HEK293 (cell line): ENCODE measurements around the gene PERM1.

Source experiments
- CTCF ChIA-PET: fragments of 350-600 bp; formaldehyde crosslinking; extraction: SDS; loops from one replicate; lab custom pipeline; 2021; ENCODE audit warnings: antibody characterized with exemption; lab: Yijun Ruan, JAX
- POLR2A ChIA-PET: fragments of 300-600 bp; formaldehyde crosslinking; extraction: SDS; loops from one replicate; lab custom pipeline; 2020; ENCODE audit warnings: antibody characterized with exemption, inconsistent platforms; lab: Yijun Ruan, JAX
- H3K27ac ChIP-seq: fragments of 200-500 bp; sonication (Bioruptor generic); 2 replicates; pipeline ENCODE4 v1.5.1; 2014; ENCODE audit warnings: low read depth, low read length, control low read depth, inconsistent platforms; ENCODE audit errors: extremely low read depth
- H3K36me3 ChIP-seq, 2 experiments: fragments of 200-500 bp in 1 of 2; sonication (Bioruptor generic) in 1 of 2; 1 replicate in 1 of 2; 2 replicates in 1 of 2; pipeline ENCODE4 v1.5.1; 2014 to 2017; ENCODE audit warnings: inconsistent platforms in 2 of 2, low read length in 2 of 2; ENCODE audit not compliant: control insufficient read depth in 2 of 2, insufficient read depth in 1 of 2
- H3K4me1 ChIP-seq: fragments of 200-500 bp; sonication (Bioruptor generic); 2 replicates; pipeline ENCODE4 v1.5.1; 2014; ENCODE audit warnings: mild to moderate bottlenecking, low read length, inconsistent platforms; ENCODE audit not compliant: control insufficient read depth, insufficient read depth
- H3K4me3 ChIP-seq: 2 replicates; pipeline ENCODE4 v1.5.1; 2011; ENCODE audit warnings: low read depth, mild to moderate bottlenecking, control low read depth, low read length, moderate library complexity
- H3K9me3 ChIP-seq: fragments of 200-500 bp; sonication (Bioruptor generic); 2 replicates; pipeline ENCODE4 v1.5.1; 2014; ENCODE audit warnings: low read depth, low read length, inconsistent platforms; ENCODE audit not compliant: control insufficient read depth, insufficient read depth
- HOXA7 ChIP-seq: sonication (generic); formaldehyde crosslinking; IDR thresholded peaks from 2 replicates; pipeline ENCODE4 v1.8.1; 2022; ENCODE audit warnings: missing genetic modification reagents, borderline replicate concordance
- ZFHX2 ChIP-seq: fragments of 450-650 bp; formaldehyde crosslinking; conservative IDR thresholded peaks from 2 replicates; pipeline ENCODE4 v1.5.1; 2016; ENCODE audit warnings: missing biosample characterization, missing genetic modification characterization
- ZNF155 ChIP-seq: fragments of 450-650 bp; formaldehyde crosslinking; IDR thresholded peaks from 2 replicates; pipeline ENCODE4 v1.5.1; 2016; ENCODE audit warnings: missing biosample characterization, missing genetic modification characterization
- ZNF335 ChIP-seq: fragments of 450-650 bp; formaldehyde crosslinking; conservative IDR thresholded peaks from 2 replicates; pipeline ENCODE4 v1.5.1; 2016; ENCODE audit warnings: missing biosample characterization, missing genetic modification characterization
- ZNF394 ChIP-seq: fragments of 450-650 bp; formaldehyde crosslinking; IDR thresholded peaks from 2 replicates; pipeline ENCODE4 v1.5.1; 2016; ENCODE audit warnings: missing biosample characterization, missing genetic modification characterization, mild to moderate bottlenecking, moderate library complexity, borderline replicate concordance
- ZNF423 ChIP-seq: fragments of 450-650 bp; formaldehyde crosslinking; IDR thresholded peaks from 2 replicates; pipeline ENCODE4 v1.5.1; 2016; ENCODE audit warnings: missing biosample characterization, missing genetic modification characterization
- ZNF426 ChIP-seq: fragments of 450-650 bp; formaldehyde crosslinking; IDR thresholded peaks from 2 replicates; pipeline ENCODE4 v1.5.1; 2017; ENCODE audit warnings: missing biosample characterization, missing genetic modification characterization, mild to moderate bottlenecking, inconsistent platforms, moderate library complexity
- ZNF529 ChIP-seq: fragments of 450-650 bp; formaldehyde crosslinking; IDR thresholded peaks from 2 replicates; pipeline ENCODE4 v1.5.1; 2017; ENCODE audit warnings: missing genetic modification characterization, missing biosample characterization; ENCODE audit not compliant: insufficient replicate concordance
- ZNF621 ChIP-seq: fragments of 450-650 bp; formaldehyde crosslinking; IDR thresholded peaks from 2 replicates; pipeline ENCODE4 v1.5.1; 2017; ENCODE audit warnings: missing biosample characterization, missing genetic modification characterization
- ZNF830 ChIP-seq: fragments of 450-650 bp; IDR thresholded peaks from 2 replicates; pipeline ENCODE4 v1.5.0; 2018; ENCODE audit warnings: missing biosample characterization, missing genetic modification characterization, low read depth, mild to moderate bottlenecking, moderate library complexity
- TF ChIP-seq, protein P1 (sequence below): fragments of 450-650 bp; formaldehyde crosslinking; IDR thresholded peaks from 2 replicates; pipeline ENCODE4 v1.5.1; 2017; ENCODE audit warnings: missing biosample characterization, missing genetic modification characterization
- TF ChIP-seq, protein P2 (sequence below): fragments of 450-650 bp; formaldehyde crosslinking; optimal IDR thresholded peaks from 2 replicates; pipeline ENCODE3; 2016; ENCODE audit warnings: missing biosample characterization, mild to moderate bottlenecking, missing genetic modification characterization
- TF ChIP-seq, protein P3 (sequence below): fragments of 450-650 bp; formaldehyde crosslinking; IDR thresholded peaks from 2 replicates; pipeline ENCODE4 v1.5.1; 2016; ENCODE audit warnings: missing biosample characterization, missing genetic modification characterization
- TF ChIP-seq, protein P4 (sequence below): fragments of 450-650 bp; formaldehyde crosslinking; IDR thresholded peaks from 2 replicates; pipeline ENCODE4 v1.5.1; 2016; ENCODE audit warnings: missing biosample characterization, missing genetic modification characterization

Gene PERM1

DNA sequence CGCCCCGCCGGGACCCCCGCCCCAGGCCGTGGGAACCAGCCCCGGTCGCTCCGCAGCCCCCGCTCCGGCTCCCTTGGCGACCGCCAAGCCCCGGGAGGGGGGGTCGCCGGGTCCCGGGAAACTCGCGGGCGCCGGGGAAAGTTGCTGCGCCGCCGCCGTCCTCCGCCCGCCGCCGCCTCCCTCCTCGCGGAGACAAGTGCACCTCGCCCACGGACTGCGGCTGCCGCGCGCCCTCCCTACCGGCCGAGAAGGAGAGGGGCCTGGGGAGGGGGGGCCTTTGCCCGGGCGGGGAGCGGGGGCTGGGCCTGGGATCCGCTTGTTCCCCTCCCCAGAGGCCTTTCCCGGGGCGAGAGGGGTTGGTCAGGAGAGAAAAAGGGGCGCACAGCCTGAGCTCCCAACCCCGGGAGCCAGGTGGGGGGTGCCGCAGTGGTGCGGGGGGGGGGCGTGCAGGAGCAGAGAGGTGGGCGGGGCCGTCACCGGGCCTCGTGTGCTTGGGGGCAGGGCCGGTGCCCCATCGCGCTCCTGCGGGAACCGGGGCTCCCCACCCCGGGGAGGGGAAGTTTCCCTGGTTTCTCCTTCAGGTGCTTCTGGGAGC is 38.6 kb upstream of the PERM1 start:
- Histone ChIP-seq H3K36me3 (peaks cover 0 to 32% of the 10 kb centered on the region in 2 experiments; a peak in 1 of 3 replicates), H3K4me3 (peak overlapping the region; percentile 71), H3K27ac (peak overlapping the region; percentile 80; the same call in 1 of the 2 replicates), H3K9me3 (no peaks in the 10 kb centered on the region), H3K4me1 (peaks cover 3% of the 10 kb centered on the region; the same call in 1 of the 2 replicates)
- TF ChIP-seq ZNF155 (tag by site-specific recombination), result no peak
- TF ChIP-seq, protein P1, sequence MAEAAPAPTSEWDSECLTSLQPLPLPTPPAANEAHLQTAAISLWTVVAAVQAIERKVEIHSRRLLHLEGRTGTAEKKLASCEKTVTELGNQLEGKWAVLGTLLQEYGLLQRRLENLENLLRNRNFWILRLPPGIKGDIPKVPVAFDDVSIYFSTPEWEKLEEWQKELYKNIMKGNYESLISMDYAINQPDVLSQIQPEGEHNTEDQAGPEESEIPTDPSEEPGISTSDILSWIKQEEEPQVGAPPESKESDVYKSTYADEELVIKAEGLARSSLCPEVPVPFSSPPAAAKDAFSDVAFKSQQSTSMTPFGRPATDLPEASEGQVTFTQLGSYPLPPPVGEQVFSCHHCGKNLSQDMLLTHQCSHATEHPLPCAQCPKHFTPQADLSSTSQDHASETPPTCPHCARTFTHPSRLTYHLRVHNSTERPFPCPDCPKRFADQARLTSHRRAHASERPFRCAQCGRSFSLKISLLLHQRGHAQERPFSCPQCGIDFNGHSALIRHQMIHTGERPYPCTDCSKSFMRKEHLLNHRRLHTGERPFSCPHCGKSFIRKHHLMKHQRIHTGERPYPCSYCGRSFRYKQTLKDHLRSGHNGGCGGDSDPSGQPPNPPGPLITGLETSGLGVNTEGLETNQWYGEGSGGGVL (tag by site-specific recombination), result peak; percentile 30; the same call in 1 of the 2 replicates
- no peak for TF ChIP-seq ZNF335 (tag by site-specific recombination)
- no peak for TF ChIP-seq ZNF621 (tag by site-specific recombination)
- no peak for TF ChIP-seq ZNF423 (tag by site-specific recombination)
- TF ChIP-seq, protein P2, sequence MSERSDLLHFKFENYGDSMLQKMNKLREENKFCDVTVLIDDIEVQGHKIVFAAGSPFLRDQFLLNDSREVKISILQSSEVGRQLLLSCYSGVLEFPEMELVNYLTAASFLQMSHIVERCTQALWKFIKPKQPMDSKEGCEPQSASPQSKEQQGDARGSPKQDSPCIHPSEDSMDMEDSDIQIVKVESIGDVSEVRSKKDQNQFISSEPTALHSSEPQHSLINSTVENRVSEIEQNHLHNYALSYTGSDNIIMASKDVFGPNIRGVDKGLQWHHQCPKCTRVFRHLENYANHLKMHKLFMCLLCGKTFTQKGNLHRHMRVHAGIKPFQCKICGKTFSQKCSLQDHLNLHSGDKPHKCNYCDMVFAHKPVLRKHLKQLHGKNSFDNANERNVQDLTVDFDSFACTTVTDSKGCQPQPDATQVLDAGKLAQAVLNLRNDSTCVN (tag by site-specific recombination), result peak; percentile 40
- TF ChIP-seq, protein P3, sequence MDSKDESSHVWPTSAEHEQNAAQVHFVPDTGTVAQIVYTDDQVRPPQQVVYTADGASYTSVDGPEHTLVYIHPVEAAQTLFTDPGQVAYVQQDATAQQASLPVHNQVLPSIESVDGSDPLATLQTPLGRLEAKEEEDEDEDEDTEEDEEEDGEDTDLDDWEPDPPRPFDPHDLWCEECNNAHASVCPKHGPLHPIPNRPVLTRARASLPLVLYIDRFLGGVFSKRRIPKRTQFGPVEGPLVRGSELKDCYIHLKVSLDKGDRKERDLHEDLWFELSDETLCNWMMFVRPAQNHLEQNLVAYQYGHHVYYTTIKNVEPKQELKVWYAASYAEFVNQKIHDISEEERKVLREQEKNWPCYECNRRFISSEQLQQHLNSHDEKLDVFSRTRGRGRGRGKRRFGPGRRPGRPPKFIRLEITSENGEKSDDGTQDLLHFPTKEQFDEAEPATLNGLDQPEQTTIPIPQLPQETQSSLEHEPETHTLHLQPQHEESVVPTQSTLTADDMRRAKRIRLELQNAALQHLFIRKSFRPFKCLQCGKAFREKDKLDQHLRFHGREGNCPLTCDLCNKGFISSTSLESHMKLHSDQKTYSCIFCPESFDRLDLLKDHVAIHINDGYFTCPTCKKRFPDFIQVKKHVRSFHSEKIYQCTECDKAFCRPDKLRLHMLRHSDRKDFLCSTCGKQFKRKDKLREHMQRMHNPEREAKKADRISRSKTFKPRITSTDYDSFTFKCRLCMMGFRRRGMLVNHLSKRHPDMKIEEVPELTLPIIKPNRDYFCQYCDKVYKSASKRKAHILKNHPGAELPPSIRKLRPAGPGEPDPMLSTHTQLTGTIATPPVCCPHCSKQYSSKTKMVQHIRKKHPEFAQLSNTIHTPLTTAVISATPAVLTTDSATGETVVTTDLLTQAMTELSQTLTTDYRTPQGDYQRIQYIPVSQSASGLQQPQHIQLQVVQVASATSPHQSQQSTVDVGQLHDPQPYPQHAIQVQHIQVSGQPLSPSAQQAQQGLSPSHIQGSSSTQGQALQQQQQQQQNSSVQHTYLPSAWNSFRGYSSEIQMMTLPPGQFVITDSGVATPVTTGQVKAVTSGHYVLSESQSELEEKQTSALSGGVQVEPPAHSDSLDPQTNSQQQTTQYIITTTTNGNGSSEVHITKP (tag by site-specific recombination), result no peak
- TF ChIP-seq, protein P4, sequence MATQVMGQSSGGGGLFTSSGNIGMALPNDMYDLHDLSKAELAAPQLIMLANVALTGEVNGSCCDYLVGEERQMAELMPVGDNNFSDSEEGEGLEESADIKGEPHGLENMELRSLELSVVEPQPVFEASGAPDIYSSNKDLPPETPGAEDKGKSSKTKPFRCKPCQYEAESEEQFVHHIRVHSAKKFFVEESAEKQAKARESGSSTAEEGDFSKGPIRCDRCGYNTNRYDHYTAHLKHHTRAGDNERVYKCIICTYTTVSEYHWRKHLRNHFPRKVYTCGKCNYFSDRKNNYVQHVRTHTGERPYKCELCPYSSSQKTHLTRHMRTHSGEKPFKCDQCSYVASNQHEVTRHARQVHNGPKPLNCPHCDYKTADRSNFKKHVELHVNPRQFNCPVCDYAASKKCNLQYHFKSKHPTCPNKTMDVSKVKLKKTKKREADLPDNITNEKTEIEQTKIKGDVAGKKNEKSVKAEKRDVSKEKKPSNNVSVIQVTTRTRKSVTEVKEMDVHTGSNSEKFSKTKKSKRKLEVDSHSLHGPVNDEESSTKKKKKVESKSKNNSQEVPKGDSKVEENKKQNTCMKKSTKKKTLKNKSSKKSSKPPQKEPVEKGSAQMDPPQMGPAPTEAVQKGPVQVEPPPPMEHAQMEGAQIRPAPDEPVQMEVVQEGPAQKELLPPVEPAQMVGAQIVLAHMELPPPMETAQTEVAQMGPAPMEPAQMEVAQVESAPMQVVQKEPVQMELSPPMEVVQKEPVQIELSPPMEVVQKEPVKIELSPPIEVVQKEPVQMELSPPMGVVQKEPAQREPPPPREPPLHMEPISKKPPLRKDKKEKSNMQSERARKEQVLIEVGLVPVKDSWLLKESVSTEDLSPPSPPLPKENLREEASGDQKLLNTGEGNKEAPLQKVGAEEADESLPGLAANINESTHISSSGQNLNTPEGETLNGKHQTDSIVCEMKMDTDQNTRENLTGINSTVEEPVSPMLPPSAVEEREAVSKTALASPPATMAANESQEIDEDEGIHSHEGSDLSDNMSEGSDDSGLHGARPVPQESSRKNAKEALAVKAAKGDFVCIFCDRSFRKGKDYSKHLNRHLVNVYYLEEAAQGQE (tag by site-specific recombination), result no peak
- no peak for TF ChIP-seq ZNF529
- TF ChIP-seq ZFHX2 (tag by site-specific recombination), result peak; percentile 36; the same call in 1 of the 2 replicates
- no peak for TF ChIP-seq ZNF426 (tag by site-specific recombination)
- TF ChIP-seq HOXA7 (CRISPR knock-in tag), result no peak
- no peak for TF ChIP-seq ZNF830 (tag by site-specific recombination)
- TF ChIP-seq ZNF394 (tag by site-specific recombination), result no peak
- CTCF ChIA-PET, result interaction anchor here (2.4 kb wide), 1 partner anchor 43 kb away, joined by 8 read pairs; no protein-coding TSS in a partner anchor
- POLR2A ChIA-PET, result interaction anchor here (0.6 to 5.6 kb wide), 4 partner anchors 21 to 98 kb away, joined by 3 to 44 read pairs (median 5); partner anchors contain the start of genes HES4 and PLEKHN1
